ENCODE data around the gene MUCL1.
"Not testable (repeated sequence)": the region's sequence is repeated elsewhere in the genome, so short reads cannot be mapped to it uniquely, and the experiment has no call there.

Gene MUCL1, protein sequence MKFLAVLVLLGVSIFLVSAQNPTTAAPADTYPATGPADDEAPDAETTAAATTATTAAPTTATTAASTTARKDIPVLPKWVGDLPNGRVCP

DNA sequence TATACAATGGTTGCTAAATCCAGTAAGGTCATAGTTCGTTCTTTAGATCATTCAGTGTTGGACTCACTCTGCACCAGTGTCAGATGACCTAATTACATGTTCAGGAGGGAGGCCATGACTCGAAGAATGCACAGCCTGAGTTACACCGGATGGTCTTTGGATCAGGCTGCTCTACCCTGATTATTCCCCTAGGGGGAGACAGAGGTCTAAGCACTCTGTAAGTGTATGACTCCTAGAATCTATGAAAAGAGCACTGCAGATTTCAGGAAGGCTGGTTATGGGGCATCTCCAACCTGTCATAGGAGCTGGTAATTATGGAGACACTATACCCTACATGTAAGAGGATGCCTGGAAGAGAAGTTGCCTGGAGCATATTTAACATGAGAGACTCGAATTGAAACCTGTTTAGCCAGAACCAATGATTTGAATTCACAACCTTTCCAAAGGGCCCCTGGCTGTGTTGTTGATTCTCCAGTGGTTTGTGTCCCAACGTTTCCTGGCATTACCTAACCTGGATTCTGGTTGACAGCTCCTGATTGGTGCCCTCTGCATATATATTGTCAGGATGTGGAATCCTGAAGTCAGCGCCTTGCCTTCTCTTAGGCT, at the start of gene MUCL1:
Gene MUCL1, plus strand, starts transcription at position 584 of the 606 bp plus-strand sequence. CDS start 67 bp downstream, outside the sequence.
- DNase-seq: peak; percentile 52

DNA sequence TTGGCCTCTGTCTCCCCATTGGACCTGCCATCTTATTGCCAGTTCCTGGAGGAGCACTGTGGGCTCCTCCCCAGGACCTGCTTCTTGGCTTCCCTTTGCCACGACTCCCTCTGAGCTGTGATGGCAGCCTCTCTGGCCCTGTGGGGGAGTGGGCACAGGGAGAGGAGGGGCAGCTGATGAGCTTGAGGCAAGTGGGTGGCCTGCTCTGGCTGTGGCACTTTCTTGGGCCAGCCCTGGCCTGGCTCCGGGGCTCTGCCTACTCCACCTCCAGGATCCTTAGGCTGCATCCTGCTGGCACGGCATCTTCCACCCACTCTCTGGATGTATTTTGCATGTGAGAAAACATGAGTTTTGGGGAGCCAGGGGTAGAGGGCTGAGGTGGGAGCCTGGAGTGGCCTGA, 32.6 kb upstream of the MUCL1 start:
- DNase-seq: no peak

DNA sequence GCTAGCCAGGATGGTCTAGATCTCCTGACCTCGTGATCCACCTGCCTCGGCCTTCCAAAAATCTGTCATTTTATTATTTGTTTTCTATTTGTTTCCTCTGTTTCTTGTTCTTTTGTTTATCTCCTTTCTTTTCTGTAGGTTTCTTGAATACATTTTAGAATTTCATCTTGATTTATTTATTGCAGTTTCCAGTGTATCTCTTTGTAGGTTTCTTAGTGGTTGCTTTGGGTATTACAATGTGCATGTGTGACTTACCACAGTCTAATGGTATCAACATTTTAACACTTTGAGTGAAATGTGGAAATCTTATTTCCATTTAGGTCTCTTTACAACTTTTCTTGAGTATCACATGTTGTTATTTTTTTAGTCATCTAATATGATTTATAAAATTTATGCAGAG, 29.9 kb upstream of the MUCL1 start:
- no peak for DNase-seq

DNA sequence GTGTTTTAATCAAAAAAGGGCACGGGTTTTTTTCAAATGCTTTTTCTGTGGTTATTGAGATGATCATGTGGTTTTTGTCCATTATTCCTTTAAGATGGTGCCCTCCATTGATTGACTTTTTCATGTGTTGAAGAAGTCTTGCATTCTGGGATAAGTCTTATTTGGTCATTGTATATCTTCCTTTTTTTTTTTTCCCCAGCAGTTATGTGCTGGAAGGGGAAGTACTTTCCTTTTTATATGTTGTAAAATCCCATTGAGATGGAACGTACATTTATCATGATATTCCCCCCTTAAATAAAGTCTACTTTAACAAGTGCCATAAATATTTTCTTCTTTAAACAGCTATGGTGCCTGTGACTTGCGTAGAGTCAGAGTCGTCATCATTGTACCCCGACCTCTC, 24.8 kb upstream of the MUCL1 start:
- no peak for DNase-seq

DNA sequence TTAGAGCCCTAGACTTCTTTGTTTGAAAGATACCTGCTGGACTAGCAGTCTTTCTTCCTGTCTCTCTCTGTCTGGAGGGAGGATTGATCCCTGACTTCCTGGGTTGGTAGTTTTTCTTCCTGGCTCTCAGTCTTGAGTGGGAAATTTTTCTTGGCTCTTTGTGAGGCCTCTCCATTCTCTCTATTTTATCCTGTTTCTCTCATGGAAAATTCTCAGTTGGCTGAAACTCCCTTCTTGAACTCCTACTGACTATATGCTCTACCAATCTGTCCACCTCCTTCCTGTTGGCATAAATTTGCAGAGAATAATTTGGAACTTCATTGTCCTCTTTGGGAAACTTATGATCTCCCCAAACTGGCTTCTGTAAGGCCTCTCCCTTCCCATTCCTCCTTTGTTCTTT, 24.1 kb upstream of the MUCL1 start:
- no peak for DNase-seq

DNA sequence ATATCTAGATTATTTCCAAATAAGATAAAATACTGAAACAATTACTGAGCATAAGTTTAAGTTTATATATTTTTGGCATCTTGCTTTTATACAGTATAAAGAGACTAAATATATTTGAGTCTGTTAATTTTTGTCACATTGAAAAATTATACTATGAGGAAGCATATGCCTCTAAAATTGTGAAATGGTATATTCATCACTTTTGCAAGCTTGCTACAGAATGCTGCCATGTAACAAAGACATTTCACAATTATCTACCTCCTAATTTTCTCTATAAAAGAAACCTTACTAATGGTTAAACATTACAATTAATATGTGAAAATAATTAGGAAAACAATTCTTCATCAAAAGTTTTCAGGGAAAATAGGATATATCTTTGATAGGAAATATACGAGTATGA, 22.7 kb upstream of the MUCL1 start:
- DNase-seq: no peak

DNA sequence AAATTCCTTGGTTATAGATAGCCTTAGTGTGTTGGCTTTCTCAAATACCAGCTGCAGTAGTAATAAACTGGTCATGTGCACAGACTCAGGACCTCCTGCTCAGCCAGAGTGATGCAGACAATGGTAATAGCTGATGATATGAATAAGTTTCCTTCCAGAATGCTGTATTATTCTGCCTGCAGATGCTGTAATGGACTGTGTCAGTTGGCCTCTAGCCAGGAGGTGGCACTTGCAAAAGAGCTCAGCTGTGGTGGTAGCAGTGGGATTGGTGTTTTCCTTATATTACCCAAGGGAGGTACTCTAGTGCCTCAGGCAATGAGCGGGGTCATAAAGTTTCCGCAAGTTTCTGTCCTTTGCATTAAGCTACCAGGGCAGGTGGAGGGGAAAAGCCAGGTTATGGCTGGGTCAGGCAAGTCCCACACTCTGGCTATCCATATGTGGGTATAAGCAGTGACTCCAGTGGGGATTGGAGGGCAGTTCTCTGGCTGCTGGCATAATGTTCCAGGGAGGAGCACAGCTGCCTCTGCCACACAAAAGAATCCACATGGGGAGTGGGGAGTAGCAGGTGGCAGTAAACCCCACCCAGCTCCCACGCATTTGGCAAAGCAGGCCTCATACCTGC, 14.0 kb upstream of the MUCL1 start:
- DNase-seq: no peak

DNA sequence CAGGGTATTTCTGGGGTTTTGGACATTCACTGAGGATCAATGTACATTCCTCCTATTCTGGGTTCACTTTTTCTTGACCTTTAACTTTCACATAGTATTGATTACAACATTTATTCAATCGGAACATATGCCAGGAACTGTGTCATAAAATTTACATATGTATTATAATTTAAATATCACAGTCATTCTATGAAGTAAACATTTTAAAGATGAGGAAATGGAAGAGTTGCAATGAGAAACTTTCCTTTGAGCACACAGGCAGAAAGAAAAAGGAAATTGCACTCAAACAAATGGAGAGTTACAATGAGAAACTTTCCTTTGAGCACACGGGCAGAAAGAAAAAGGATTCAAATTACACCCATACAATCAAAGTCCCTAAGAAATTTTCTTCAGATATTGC, 3.1 kb downstream of the MUCL1 start:
- DNase-seq: no peak

DNA sequence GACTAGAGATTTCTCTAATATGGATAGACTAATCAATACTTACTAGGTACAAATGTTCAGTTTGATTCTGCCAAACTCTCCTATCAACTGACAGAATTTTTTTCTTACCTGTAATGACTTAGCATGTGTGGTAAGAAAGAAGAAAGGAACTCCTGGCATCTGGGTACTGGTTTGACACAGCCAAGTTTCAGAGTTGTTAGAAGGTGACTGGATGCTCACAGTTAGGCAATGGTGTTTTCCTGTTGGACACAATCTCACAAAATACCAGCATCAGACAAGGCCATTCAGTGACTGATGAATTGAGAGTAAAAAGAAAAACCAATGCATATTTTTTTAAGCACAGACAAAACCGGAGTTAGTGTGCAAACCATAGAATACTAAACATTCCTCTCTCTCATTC, 4.2 kb downstream of the MUCL1 start:
- DNase-seq: no peak

DNA sequence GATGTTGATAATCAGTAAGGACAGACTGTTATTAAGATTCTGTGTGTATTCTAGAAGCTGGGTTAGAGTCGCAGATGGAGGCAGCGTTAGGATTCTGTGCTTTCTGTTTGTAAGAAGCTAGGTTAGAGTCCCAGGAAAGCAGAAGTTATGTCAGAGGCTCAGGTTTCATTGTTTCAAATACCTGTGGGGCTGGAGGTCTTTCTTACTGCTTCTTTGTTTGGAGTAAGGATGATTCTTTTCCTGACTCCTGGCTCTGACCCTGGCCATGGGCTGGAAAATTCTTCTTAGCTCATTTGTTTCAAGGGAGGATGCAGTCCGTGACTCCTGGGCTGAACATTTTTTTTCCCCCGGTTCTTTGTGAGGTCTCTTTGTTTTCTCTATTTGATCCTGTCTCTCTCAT, 5.2 kb downstream of the MUCL1 start:
- no peak for DNase-seq

DNA sequence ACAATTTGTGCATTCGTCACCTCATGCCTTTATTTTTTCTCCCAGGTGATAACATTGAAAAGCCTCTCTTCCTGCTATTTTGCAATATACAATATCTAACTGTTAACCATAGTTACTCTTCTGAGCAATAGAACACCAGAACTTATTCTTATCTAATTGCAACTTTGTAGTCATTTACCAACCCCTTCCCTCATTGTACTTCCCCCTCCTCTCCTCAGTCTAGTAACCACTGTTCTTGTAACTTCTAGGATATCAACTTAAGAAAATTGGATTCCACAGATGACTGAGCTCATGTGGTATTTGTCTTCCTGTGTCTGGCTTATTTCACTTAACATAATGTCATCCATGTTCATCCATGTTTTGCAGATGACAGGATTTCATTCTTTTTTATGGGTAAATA, 7.6 kb downstream of the MUCL1 start:
- no peak for DNase-seq

DNA sequence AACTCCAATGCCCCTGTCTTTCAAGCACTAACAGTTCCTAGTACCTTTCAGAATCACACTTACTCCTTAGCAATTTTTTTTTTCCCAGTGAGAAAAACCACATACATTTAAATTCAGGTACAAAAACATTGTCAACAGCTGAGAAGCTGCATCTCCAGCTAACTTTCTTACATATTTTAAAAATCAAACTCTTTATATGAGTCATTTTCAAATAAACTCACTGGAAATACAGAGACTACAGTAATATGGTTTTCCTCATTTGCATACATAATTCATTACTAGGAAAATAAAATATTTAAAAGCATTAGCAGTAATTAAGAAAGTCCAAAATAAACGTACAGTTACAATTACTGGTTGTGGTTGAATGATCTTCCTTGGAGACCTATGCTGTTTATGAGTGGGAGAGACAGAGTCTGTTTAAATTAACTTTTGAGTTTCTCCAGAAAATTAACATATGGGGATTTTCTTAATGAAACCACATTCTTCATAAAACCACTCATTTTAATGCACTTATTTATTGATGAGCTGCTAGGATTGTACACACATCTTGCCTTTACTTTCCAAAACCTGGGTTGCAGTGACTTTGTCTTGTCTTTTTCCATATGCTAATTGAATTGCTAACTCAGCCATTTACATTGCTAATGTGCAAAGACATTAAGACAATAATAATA, 9.8 kb downstream of the MUCL1 start:
- no peak for DNase-seq

DNA sequence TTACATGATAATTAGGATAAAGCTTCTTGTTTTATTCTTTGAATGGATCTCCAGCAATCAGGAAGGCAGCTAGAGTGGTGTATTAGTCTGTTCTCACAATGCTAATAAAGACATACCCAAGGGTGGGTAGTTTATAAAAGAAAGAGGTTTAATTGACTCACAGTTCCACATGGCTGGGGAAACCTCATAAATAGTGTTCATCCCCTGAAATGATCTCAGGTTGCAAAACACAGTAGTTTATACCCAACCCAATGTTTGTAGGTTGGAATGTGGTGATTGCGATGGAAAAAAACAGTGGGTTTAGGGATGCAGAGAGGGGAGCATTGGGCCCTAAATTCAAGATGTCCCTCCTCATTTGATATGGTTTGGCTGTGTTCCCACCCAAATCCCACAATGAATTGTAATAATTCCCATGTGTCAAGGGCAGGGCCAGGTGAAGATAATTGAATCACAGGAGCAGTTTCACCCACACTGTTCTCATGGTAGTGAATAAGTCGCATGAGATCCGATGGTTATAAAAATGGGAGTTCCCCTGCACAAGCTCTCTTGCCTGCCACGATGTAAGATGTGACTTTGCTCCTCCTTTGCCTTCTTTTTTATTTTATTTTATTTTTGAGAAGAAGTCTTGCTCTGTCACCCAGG, 11.5 kb downstream of the MUCL1 start:
- DNase-seq: no peak

DNA sequence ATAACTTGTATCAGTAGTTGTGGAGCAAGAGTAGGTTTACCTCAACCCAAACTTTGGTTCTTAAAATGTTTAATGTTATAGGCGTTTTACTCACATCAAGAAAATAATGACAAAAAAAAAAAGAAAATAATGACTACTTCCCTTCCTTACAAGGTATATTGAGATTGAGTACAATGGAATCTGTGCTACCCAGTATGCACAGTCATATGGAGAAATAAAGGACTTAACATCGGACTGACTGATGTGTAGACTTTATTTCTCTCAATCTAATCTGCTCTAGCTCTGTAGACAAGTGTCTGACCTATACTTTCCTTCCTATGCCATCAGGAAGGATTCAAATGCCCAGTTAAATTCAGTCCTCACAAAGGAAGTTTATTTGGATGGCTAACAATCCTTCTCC, 14.4 kb downstream of the MUCL1 start:
- DNase-seq: no peak

DNA sequence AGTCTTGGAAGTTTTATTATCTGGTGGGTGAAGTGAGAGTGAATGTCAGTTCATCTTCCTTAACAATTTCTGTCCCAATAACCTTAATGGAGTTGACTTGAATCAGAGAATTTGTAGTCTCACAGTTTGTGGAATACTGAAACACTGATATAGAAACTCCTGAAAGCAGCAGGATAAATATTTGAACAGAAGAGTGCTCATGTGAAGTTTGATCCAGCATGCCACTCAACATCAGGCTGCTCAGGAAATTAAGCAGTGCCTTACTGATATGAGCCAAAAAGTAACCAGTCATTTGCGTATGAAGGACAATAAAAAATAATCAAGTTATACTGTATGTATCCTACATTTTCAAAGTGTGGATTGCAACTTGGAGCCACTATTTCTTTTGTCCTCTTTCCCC, 15.7 kb downstream of the MUCL1 start:
- no peak for DNase-seq

DNA sequence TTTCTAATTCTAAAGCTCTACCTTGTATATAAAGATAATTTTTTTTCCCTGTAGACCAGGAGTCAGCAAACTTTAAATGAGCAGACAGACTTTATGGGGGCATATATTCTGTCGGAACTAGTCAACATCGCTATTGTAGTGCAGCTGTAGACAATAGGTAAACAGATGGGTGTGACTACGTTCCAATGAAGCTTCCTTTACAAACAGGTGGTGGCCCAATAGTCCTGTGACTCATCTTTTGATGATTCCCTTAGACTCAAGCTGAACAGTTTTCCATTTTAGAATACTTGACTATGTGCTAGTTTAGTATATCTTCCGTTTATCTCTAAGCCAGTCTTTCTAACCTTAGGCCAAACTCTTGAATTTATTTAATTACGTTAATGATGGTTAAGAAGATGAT, 16.3 kb downstream of the MUCL1 start:
- no peak for DNase-seq

DNA sequence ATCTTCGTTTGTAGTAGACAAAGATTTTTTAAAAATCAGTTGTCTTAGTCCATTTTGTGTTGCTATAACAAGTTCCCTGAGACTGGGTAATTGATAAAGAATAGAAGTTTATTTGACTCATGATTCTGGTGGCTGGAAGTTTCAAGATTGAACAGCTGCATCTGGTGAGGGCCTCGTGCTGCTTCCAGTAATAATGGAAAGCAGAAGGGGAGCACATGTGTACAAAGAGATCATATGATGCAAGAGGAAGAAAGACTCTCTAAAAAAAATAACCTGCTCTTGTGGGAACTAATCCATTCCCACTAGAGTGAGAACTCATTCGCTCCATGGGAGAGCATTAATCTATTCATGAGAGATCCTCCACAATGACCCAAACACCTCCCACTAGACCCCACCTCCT, 24.8 kb downstream of the MUCL1 start:
- DNase-seq: no peak

DNA sequence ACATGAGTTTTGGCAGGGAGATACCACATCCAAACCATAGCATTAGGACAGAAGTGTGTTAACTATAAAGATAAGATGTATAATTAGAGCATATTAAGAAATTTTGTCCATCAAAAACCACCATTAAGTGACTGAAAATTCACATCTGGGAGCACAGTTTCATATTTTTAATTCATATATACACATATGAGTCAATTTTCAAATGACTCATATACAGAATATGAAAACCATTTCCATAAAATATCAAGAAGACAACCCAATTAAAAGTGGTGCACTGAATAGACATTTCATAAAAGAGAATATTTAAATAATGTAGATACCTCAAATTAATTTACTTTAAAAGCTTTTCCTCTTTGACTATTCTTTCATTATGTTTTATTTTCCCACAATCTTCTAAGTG, 25.3 kb downstream of the MUCL1 start:
- no peak for DNase-seq

DNA sequence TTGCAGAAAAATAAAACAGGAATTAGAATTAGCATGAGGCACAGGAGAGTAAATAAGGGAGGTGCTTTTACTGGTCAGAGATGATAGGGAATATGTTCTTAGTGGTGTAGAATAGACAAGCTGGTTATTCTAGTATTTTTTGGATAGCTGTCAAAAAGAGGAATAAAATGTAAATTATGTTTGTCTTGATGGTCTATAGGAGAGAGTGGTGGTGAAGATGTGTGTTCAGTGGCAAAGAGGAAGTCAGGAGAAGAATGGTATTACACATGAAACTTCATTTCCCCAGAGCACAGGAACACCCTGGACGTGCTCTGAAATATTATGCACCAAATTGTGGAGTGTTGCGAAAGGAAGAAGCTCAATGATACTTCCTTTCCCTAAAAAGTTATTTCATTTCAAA, 27.8 kb downstream of the MUCL1 start:
- no peak for DNase-seq

DNA sequence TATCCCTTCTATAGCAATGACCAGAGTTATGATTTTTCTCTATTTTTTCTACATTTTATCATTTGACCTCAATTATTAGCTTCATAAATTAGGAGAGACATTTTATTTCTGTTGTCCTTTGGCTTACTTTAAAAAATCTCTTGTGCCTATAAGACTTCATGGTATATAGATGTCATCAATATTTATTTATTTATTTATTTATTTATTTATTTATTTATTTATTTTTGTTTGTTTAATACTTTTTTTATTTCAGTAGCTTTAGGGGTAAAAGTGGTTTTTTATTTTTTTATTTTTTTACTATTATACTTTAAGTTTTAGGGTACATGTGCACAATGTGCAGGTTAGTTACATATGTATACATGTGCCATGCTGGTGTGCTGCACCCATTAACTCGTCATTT, 28.3 kb downstream of the MUCL1 start:
- not testable (repeated sequence) for DNase-seq

DNA sequence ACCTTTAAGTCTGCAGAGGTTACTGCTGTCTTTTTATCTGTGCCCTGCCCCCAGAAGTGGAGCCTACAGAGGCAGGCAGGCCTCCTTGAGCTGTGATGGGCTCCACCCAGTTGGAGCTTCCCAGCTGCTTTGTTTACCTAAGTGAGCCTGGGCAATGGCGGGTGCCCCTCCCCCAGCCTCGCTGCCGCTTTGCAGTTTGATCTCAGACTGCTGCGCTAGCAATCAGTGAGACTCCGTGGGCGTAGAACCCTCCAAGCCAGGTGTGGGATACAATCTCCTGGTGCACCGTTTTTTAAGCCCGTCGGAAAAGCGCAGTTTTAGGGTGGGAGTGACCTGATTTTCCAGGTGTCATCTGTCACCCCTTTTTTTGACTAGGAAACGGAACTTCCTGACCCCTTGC, 34.1 kb downstream of the MUCL1 start:
- not testable (repeated sequence) for DNase-seq

DNA sequence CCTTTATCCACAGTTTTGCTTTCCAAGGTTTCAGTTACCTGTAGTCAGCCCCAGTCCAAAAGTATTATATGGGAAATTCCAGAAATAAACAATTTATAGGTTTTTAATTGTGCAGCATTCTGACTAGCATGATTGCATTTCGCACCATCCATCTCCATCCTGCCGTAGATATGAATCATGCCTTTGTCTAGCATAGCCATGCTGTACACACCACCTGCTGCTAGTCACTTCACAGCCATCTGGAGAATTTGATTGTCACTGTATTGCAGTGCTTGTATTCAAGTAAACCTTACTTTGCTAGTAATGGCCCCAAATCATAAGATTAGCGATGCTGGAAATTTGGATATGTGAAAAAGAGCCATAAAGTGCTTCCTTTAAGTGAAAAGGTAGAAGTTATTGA, 36.0 kb downstream of the MUCL1 start:
- DNase-seq: no peak

DNA sequence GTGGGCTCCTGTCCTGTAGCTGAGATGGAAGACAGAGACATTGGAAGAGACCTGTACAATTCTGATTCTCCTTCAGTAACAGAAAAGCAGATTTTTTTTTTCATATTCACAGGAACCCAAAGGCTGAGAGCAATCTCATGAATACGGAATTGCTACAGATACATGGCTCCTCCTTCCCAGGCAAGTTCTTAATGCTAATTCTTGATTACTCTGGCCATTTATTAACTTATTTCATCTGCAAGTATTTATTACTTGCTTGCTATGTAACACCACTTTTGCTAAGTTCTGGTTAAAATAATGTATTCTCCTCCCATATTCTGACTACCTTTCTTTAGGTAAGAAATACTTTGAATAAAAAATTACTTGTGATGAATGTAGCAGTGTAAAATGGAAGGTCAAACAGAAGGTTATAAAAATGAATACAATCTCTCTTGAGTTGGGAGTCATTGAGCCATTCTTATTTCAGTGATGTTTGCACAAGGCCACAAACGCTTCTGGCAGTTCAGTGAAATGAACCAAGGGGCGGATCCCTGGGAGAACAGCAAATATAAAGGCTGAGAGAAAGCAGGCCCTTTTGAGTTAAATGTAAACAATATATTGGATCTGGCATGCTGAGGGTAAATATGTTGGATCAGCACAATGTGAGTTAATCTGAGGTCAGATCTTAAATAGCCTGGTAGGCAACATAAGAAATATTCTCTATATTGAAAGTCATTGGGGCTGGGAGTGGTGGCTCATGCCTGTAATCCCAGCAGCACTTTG, 37.6 kb downstream of the MUCL1 start:
- no peak for DNase-seq

Measured in CD4-positive, alpha-beta T cell treated with Interferon gamma for 1 hour (primary cell).